ENCODE results near the gene PUM1.

Gene PUM1

GRCh38 chr1:30889511-30889910 lies 176.0 kb downstream of the PUM1 start:
- no peak for TF ChIP-seq CTCF (IDR thresholded peaks at IDR 0.05)

- TF ChIP-seq CTCF (IDR thresholded peaks at IDR 0.05) = no peak
Measured at GRCh38 chr1:30888975-30889374, 176.5 kb downstream of the PUM1 start.

- TF ChIP-seq CTCF (IDR thresholded peaks at IDR 0.05) = no peak
Measured at GRCh38 chr1:30888391-30888790, 177.1 kb downstream of the PUM1 start.

GRCh38 chr1:30887485-30888315 lies 177.8 kb downstream of the PUM1 start:
- no peak for TF ChIP-seq CTCF (IDR thresholded peaks at IDR 0.05)

- TF ChIP-seq CTCF (IDR thresholded peaks at IDR 0.05) = no peak
Measured at GRCh38 chr1:30886710-30887428, 178.6 kb downstream of the PUM1 start.

- no peak for TF ChIP-seq CTCF (IDR thresholded peaks at IDR 0.05)
Measured at GRCh38 chr1:30885570-30886522, 179.7 kb downstream of the PUM1 start.

- no peak for TF ChIP-seq CTCF (IDR thresholded peaks at IDR 0.05)
Measured at GRCh38 chr1:30884723-30885122, 180.8 kb downstream of the PUM1 start.
